GM18498 (cell line): Measurements from ENCODE around the gene MGAT1.
"Not testable (repeated sequence)": the region's sequence is repeated elsewhere in the genome, so short reads cannot be mapped to it uniquely, and the experiment has no call there.

Source experiments
- ATAC-seq: cut with Tn5 transposase; IDR thresholded peaks from one replicate; pipeline ENCODE4 v1.9.1; 2021; ENCODE audit warnings: mild to moderate bottlenecking, moderate library complexity; ENCODE audit not compliant: unreplicated experiment

The MGAT1 gene

DNA sequence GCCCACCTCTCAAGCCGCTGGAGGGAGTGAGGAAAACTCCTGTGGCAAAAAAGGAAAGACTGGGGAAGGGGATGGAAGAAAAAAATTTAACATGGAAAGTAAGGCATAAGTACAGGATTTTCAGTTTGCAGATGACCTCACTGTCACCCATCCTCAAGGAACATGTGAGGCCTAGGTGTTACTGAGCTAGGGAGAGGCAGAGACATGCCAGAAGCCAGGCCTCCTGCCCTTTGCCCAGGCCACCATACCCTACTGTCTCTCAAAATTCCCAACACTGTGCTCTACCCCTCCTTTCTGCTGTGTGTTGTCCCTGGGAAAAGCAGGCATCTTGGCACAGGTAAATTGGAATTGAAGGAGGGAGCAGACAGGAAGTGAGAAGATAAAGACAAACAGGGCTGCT is 4.4 kb upstream of the MGAT1 start:
- ATAC-seq: no peak

DNA sequence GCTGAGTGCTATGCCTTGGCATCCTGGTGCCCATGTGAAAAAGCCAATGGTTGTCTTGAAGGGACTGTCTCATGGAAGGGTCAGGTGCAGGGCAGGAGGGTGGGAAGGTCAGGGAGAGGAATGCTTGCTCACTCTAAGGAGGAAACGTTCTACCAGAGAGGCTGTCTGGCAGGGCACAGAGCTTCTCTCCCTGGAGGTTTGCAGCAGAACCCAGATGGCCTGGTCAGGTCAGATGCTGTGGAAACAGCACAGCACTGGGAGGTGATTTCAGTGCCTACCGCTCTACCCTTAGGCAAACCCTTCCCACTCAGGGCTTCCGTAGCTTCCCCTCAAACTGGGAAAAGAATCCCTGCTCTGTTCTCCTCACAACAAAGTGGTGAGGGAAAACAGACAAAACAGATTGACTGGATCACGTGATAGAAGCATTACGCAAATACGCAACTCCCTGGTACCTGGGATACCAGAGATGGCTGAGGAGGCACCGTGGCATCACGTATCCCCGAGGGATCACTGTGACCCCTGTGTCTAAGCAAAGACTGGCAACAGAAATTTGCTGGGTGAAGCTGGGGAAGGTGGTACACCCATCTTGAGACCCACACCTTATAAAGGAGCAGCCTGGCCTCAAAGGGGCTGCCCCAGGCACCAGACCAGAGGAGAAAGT is 3.9 kb upstream of the MGAT1 start:
- ATAC-seq: no peak

DNA sequence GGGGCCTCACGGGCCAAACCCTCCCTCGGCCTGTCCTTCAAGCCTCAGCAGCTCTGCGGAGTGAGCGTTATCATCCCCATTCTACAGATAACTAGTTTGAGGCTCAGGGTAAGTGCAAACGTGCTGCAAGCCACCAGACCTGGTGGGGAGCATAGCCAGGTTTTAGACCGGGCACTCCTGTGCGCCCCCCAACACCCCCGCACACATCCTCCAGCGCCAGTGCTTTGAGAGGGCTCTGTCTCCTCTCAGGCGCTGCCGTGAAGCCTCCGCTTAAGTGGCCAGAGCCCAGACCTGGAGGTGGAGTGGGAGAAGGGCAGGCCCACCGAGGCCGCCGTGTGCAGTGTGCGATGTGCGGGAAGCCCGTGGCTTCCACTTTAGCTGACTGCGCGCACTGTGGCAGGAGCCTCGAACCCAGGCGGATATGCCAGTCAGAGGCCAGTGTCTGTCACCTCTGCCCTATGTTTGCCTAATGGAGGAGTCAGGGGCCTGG is 1.6 kb upstream of the MGAT1 start:
- peak; percentile 1 for ATAC-seq

DNA sequence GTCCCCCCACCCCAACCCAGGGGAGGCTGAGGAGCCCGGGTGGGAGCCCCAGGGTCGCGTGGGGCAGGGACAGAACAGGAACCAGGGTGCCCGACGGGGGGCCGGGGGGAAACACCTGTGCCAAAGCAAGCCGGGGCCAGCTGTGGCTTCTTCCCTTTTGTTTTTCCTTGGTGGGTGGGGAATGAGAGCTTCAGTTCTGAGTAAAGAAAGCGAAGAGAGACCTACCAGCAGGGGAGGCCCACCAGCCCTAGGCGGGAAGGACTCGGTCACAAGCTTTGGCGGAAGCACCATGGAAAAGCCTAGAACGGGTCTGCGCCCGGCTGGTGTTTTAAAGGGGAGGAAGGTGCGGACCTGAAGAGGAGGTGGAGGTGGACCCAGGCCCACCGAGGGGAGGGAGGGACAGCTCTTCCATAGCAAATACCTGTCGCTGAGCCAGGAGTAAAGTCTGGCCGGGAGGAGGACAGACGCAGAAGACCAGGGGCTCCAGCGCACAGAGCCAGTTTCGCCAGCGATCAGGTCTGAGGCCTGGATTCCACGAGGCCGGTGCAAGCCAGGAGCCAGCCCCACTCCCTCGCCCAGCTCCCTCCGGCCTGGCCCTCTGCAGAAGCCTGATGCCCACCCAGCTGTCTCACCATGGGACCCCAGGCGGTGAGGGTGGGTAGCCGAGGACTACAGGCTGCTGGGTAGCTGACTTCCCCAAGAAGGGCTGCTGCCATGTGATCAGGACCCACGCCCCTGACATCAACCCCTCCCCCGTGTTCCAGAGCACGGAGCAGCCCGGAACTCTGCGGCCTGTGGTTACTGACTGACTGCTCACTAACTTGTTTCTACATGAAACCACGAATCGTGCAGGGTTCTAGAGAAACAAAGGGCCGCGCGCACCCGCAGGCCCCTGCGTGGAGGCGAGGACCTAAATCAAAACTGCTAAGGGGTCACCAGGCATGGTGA is 849 bp upstream of the MGAT1 start:
- ATAC-seq: peak; percentile 66

DNA sequence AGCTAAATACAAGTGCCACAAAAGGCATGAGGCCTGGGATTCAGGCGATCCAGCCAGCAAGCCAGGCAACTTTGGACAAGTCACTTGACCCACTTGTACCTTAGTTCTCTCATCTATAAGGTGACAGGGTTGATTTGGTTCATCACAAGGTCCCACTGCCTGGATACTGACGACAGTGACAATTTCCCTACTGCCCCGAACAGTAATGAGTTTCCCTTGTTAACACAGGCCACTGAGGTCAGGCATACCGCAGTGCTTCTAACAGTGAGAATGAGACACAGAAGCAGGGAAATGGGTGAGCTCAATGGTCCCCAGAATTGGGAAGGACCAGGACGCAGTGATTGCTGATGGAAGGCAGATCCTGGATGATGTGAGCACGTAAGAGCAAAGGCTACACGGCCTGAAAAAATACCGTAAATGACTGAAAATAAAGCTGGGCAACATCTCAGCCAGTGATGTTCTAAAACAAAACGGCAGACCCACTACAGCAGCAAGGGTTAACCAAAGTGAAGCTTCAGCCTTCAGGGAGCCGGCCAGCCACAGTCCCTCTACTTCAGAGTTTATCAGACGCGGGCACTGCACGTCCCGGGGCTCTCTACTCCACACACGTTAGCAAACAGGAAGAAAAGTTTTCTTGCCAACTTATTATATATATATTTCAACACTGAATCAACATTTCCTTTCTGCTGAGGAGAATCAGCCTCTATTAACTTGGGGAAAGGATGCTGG is 846 bp downstream of the MGAT1 start:
- no peak for ATAC-seq

GRCh38 chr5:180799902-180800801 is 2.5 kb downstream of the MGAT1 start:
- ATAC-seq: no peak

DNA sequence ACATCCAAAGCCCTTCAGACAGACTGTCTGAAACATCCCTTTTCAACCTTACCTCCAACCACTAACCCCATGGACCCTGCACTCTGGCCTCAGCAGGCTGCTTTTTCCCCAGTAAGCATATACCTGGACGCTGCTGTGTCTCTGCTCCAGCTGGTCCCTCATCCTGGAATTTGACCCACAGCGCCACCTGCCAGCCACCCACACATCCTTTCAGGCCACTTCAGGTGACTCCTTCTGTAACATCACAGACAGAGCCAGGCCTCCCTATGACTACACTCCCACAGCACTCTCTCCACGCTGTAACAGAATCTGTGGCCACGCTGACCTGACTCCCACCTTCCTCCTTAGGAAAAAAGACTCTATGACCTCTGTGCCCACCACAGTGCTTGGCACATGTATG is 3.4 kb downstream of the MGAT1 start:
- ATAC-seq: no peak

DNA sequence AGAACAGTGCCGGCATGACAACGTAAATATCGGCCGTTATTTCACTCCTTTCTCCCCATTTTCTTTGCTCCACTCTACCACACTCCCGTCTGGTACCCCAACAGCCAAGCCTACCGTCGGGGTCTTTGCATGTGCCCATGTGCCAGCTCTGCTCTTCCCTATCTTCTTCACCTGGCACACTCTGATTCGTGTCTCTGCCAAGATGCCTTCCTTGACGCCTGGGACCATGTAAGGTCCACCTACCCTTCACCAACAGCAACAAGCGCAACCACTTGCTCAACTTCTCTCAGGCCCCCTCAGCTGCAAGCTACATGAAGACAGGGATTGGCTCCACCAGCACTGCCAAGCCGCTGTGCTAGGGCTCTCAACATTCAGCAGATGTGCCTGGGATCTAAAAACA is 4.4 kb downstream of the MGAT1 start:
- no peak for ATAC-seq

DNA sequence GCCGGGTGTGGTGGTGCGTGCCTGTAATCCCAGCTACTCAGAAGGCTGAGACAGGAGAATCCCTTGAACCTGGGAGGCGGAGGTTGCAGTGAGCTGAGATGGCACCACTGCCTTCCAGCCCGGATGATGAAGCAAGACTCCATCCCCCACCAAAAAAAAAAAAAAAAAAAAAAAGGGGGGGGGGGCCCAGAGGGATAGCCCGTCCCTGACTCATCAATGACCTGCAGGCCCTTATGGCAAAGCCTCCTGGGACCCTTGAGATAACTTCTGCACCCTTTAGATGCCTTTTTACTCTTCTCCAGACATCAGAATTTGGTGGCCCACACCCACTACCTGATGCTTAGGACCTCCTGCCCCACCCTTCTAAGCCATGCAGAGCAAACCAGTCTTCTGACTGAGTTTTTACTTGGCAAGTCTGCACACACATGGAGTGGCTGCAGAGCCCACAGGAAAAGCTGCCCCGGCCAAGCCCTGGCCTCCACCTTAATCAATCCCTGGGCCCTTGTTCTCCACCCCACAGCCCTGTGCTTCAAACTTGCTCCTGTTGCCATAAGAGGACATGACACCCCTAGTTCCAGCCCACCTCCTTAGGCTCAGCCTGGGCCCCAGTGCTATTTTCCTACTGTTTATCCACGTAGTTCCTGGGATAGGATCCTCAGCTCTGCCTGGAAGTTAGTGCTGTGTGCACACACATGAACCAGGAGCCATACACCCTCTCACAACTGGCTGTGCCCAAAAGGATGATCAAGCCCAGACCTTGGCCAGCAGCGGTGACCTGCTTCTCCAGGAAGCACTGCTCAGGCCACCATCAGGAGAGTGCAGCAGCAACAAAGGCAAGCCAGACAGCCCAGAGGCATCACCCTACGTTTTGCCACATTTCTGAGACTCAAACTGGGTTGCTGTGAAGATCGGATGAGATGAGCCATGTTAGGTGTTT is 5.1 kb downstream of the MGAT1 start:
- ATAC-seq: no peak

- no peak for ATAC-seq
These were observed 6.8 kb downstream of the MGAT1 start for GRCh38 chr5:180795771-180796313.

DNA sequence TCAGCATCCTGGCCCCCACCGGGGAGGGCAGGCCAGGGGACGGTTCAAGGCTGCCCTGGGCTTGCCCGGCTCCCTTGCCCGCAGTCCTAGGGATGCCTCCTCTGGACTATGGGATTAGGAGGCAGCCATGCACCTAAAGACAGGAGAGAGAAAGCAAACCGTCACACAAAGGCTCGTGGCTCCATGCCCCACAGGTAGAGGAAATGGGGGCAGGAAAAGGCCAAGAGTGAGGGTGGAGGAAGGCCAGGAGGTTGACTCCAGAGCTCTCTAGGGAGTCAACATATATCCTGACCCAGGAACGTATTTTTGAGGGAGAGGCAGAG is 9.7 kb downstream of the MGAT1 start:
- ATAC-seq: no peak

DNA sequence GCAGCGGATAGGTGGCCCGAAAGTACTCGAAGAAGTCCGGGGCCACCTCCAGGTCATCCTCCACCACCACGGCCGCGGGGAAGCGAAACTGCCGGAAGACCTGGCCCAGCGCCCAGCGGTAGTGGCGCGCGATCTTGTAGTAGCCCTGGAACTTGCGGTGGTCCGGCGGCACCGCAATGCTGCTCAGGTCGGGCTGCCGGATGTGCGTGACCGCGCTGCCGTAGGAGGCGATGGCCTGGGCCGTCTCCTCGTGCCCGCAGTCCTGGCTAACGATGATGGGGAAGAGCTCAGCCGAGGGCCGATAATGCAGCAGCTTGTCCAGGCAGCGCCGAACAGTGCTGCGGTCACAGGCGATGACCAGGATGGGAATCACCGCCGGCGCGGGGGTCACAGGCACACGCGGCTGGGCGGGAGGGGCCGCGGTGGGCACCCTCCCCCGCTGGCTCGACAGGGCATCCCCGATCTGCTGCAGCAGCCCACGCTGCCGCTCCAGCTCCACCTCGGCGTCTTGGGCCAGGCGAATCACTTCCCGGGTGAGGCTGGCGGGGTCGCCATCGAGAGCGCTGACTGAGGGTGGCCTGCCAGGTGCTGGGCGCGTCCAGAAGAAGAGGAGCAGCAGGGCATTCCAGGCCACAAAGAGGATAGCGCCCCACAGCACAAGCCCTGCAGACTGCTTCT is 10.2 kb downstream of the MGAT1 start:
- ATAC-seq: no peak

GRCh38 chr5:180791611-180792213 is 10.9 kb downstream of the MGAT1 start:
- ATAC-seq: no peak

DNA sequence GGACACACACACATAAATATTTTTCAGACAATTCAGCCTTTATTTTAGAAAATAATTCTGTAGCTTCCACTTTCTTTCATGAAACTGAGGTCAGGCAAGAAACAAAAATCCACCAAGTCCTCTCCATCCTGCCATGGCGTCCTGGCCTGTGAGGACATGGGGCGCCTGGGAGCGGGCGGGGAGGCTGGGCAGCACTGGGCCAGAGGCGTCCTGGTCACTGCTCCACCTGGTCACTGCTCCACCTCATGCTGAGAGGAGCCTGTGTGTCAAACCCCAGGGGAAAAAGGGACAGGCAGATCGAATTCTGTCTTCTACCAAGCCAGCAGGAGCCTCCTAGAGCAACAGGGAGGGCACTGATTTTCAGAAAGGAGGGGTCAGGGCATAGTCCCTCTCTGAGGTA is 12.1 kb downstream of the MGAT1 start:
- ATAC-seq: no peak

DNA sequence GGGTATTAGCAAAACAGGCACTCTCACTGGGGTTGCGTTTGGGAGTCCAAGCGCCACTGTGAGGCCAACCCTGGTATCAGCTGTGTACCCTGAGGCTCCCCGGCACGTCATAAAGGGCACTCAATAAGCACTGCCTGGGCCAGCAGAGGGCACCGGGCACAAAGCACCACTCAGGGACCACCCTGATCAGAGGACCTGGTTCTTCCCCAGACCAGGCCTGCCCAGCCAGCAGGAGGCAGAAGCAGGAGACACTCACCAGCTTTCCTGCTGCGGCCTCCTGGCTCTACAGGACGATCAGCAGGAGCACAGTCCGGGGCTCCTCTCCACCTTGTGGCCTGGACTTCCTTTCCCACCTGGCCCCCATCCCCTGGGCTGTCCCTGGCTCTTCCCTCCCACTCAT is 12.6 kb downstream of the MGAT1 start:
- ATAC-seq: no peak

- not testable (repeated sequence) for ATAC-seq
These were observed 13.8 kb downstream of the MGAT1 start for GRCh38 chr5:180788651-180789410.

- no peak for ATAC-seq
These were observed 14.7 kb downstream of the MGAT1 start for GRCh38 chr5:180787711-180788431.
